ENCODE results near the gene MYLK4. TPM values are rescaled to one million over a fixed set of nuclear protein-coding genes. Genes with fewer than 3 reads are reported as not detected.

MYLK4 gene
- total and polyA plus RNA-seq, 2 donors (not counting 3 experiments of a cell fraction or from before 2014, with no cell fraction given): 0.41 to 0.62 TPM

GRCh38 chr6:2741756-2742155, 9.0 kb downstream of the MYLK4 start:
- H3K4me2 ChIP-seq (ENCODE audit: insufficient read depth, low read length): no peak overlapping the region
- no peaks in the 10 kb centered on the region for H3K27me3 ChIP-seq (ENCODE audit: control insufficient read depth in 2 of 2, insufficient read depth in 2 of 2, low read length in 2 of 2)
- FAIRE-seq (no peak), DNase-seq (ENCODE audit: low read depth, low spot score) (no peak)
- POLR2A ChIA-PET: no interaction called here
- no peaks in the 10 kb centered on the region for H3K36me3 ChIP-seq (ENCODE audit: control insufficient read depth in 2 of 2, extremely low read depth in 1 of 2, insufficient read depth in 2 of 2, low read length in 2 of 2)
- no peaks in the 10 kb centered on the region for H4K20me1 ChIP-seq (replicated peaks; ENCODE audit: control insufficient read depth, extremely low read depth, insufficient read depth, low read length)
- dilution Hi-C loops (cut with MboI; ENCODE audit: extremely low pct_ligation_motif_present, low sequenced_read_pairs) (no loop called here), intact Hi-C loops (cut with micrococcal nuclease) (no loop called here)
- H3K27ac ChIP-seq (ENCODE audit: insufficient read depth, low read depth, low read length): no peak overlapping the region
- no TSS peak for BruUV-seq (replicated peaks)
- H3K4me3 ChIP-seq (replicated peaks in 1 of 3; ENCODE audit: insufficient read depth in 1 of 3, low read depth in 1 of 3, low read length in 3 of 3): no peak overlapping the region
- no peaks in the 10 kb centered on the region for H3K4me1 ChIP-seq (ENCODE audit: control insufficient read depth, extremely low read depth, insufficient read depth, low read length)
- no peaks in the 10 kb centered on the region for H3K9me1 ChIP-seq (replicated peaks; ENCODE audit: control insufficient read depth, extremely low read depth, insufficient read depth, low read length)
- H2AFZ ChIP-seq (ENCODE audit: low read depth, low read length): no peak overlapping the region
- TF ChIP-seq GATA2 (IDR thresholded peaks at IDR 0.05; ENCODE audit: insufficient read depth, insufficient read length, low read depth, low read length) (no peak), EZH2 (IDR thresholded peaks at IDR 0.05; ENCODE audit: borderline replicate concordance, low read depth, low read length, severe bottlenecking) (no peak), MYC (IDR thresholded peaks at IDR 0.05; ENCODE audit: low read depth, low read length) (no peak), JUN (IDR thresholded peaks at IDR 0.05; ENCODE audit: borderline replicate concordance, insufficient read depth, insufficient read length, low read depth) (no peak), CTCF (IDR thresholded peaks at IDR 0.05; ENCODE audit: extremely low read depth in 1 of 2, insufficient read depth in 1 of 2, low read depth in 1 of 2, low read length in 2 of 2) (no peak), FOS (IDR thresholded peaks at IDR 0.05; ENCODE audit: borderline replicate concordance, insufficient read depth, low read length) (no peak), POLR2AphosphoS5 (IDR thresholded peaks at IDR 0.05; ENCODE audit: insufficient read depth, low read depth, low read length) (no peak), MAX (IDR thresholded peaks at IDR 0.05; ENCODE audit: insufficient read depth, insufficient read length) (no peak), POLR2A (IDR thresholded peaks at IDR 0.05; ENCODE audit: low read depth, low read length) (no peak)
- H3K9me3 ChIP-seq (replicated peaks; ENCODE audit: control insufficient read depth, insufficient read depth, low read length): no peaks in the 10 kb centered on the region
- H3K79me2 ChIP-seq (ENCODE audit: control insufficient read depth, insufficient read depth, low read length): no peaks in the 10 kb centered on the region
- CTCF ChIA-PET: interaction anchor here (3.1 kb wide), 1 partner anchor 9 kb away, joined by 28 read pairs; the partner anchor contains the start of gene MYLK4
- no peak overlapping the region for H3K9ac ChIP-seq (replicated peaks; ENCODE audit: extremely low read depth, insufficient read depth, low read length)
